HG03280 (cell line): ENCODE results near the gene HAGH.
"Not testable (repeated sequence)": the region's sequence is repeated elsewhere in the genome, so short reads cannot be mapped to it uniquely, and the experiment has no call there.

Source experiments
- ATAC-seq: cut with Tn5 transposase; IDR thresholded peaks from one replicate; pipeline ENCODE4 v1.9.1; 2021; ENCODE audit warnings: mild to moderate bottlenecking, moderate library complexity; ENCODE audit not compliant: unreplicated experiment

Gene HAGH

GRCh38 chr16:1815461-1815860, 11.2 kb downstream of the HAGH start:
- ATAC-seq = no peak

- ATAC-seq = no peak
Measured at GRCh38 chr16:1812732-1813163, 13.9 kb downstream of the HAGH start.

- ATAC-seq = no peak
Measured at GRCh38 chr16:1810536-1810935, 16.1 kb downstream of the HAGH start.

- ATAC-seq = no peak
Measured at GRCh38 chr16:1810106-1810505, 16.5 kb downstream of the HAGH start.

GRCh38 chr16:1809281-1809801, 17.3 kb downstream of the HAGH start:
- ATAC-seq = no peak

GRCh38 chr16:1808691-1809090, 17.9 kb downstream of the HAGH start:
- ATAC-seq = no peak

- no peak for ATAC-seq
Measured at GRCh38 chr16:1807626-1808025, 19.0 kb downstream of the HAGH start.

GRCh38 chr16:1800701-1801100, 25.9 kb downstream of the HAGH start:
- ATAC-seq = no peak

GRCh38 chr16:1799263-1799662, 27.4 kb downstream of the HAGH start:
- not testable (repeated sequence) for ATAC-seq

GRCh38 chr16:1794908-1795666, 31.5 kb downstream of the HAGH start:
- no peak for ATAC-seq

- no peak for ATAC-seq
Measured at GRCh38 chr16:1794221-1794871, 32.3 kb downstream of the HAGH start.

GRCh38 chr16:1793578-1794220, 32.9 kb downstream of the HAGH start, which contains the start of gene IGFALS:
Gene IGFALS (minus strand): TSS chr16:1793705. CDS start chr16:1793652, 53 bp downstream.
- ATAC-seq = no peak

- ATAC-seq = no peak
Measured at GRCh38 chr16:1792836-1793577, 33.6 kb downstream of the HAGH start.

GRCh38 chr16:1791943-1792812, 34.4 kb downstream of the HAGH start:
- ATAC-seq = no peak

- no peak for ATAC-seq
Measured at GRCh38 chr16:1791256-1791942, 35.2 kb downstream of the HAGH start.

GRCh38 chr16:1790611-1791255, 35.9 kb downstream of the HAGH start:
- ATAC-seq = no peak

GRCh38 chr16:1790261-1790610, 36.4 kb downstream of the HAGH start:
- no peak for ATAC-seq

GRCh38 chr16:1789643-1790045, 37.0 kb downstream of the HAGH start:
- ATAC-seq = no peak

GRCh38 chr16:1788708-1789100, 37.9 kb downstream of the HAGH start:
- no peak for ATAC-seq
